GM19240 (cell line): ENCODE results near the gene KIAA1217.

Experiments used
- DNase-seq: peaks from one replicate; pipeline ENCODE4 v3.0.0; 2011; ENCODE audit warnings: low spot score; ENCODE audit not compliant: insufficient read length

Gene KIAA1217, protein sequence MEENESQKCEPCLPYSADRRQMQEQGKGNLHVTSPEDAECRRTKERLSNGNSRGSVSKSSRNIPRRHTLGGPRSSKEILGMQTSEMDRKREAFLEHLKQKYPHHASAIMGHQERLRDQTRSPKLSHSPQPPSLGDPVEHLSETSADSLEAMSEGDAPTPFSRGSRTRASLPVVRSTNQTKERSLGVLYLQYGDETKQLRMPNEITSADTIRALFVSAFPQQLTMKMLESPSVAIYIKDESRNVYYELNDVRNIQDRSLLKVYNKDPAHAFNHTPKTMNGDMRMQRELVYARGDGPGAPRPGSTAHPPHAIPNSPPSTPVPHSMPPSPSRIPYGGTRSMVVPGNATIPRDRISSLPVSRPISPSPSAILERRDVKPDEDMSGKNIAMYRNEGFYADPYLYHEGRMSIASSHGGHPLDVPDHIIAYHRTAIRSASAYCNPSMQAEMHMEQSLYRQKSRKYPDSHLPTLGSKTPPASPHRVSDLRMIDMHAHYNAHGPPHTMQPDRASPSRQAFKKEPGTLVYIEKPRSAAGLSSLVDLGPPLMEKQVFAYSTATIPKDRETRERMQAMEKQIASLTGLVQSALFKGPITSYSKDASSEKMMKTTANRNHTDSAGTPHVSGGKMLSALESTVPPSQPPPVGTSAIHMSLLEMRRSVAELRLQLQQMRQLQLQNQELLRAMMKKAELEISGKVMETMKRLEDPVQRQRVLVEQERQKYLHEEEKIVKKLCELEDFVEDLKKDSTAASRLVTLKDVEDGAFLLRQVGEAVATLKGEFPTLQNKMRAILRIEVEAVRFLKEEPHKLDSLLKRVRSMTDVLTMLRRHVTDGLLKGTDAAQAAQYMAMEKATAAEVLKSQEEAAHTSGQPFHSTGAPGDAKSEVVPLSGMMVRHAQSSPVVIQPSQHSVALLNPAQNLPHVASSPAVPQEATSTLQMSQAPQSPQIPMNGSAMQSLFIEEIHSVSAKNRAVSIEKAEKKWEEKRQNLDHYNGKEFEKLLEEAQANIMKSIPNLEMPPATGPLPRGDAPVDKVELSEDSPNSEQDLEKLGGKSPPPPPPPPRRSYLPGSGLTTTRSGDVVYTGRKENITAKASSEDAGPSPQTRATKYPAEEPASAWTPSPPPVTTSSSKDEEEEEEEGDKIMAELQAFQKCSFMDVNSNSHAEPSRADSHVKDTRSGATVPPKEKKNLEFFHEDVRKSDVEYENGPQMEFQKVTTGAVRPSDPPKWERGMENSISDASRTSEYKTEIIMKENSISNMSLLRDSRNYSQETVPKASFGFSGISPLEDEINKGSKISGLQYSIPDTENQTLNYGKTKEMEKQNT (N-terminal part only)

DNA sequence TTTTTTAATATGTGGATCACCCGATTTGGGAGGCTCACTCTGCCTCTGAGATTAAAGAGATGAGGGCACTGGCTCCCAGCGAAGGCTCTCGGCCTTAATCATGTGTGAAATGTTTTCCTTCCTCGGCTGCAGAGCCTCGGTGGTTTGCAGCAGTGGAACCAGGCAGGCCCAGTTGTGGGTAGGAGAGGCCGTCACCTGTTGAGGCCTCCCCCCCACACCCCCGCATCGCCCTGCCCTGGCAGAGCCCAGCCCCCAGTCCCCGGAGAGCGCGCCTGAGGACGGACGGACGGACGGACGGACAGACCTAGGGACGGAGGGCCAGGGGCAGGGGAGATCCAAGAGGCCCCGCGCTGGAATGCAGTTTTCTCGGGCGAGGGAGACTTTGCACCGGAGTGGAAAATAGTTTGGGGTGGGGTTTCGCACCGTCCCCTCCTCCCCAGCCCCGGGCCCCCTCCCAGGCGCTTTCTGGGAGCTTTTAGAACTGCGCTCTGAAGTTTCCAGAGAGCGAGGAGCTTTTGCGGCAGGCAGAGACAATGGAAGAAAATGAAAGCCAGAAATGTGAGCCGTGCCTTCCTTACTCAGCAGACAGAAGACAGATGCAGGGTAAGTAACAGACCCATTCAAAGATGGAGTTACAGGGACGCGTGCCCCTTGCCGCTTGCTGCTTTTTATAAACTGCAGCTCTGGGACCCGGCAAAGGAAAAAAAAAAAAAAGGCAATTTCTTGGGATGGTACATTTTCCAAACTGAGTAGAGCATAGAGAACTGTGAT lies at the start of gene KIAA1217:
TSS of gene KIAA1217 (plus strand) at position 478 of the 771 bp plus-strand sequence. CDS start at position 534, 56 bp downstream.
- DNase-seq = no peak

DNA sequence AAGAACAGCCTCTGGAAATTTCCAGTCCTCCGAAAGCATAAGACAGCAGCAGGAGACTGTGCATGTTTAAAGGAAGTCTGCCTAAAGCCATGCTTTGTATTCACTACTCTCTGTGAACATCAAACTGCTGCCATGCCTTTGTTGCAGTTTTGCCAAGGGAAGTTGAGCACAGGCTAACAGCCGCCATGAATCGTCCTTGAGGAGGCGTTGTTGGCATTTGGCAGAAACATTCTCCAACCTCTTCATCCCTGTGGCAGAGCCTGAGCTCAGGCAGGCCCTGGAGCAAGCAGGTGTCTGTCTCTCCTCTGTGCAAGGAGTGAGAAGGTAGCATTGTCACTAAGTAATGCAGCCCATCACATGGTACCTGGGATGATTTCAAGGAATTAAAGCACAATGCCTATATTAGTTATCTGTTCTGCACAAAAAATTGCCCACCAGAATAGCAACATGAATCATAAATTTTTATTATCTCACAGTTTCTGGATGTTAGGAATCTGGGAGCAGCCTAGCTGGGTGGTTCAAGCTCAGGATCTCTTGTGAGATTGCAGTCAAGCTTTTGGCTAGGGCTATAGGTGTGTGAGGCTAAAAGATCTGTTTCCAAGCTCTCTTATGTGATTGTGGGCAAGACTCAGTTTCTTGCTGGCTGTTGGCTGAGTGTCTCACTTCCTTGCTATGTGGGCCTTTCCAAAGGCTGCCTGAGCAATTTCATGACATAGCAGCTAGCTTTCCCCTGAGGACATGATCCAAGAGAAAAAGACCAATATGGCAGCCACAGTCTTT lies 46.5 kb upstream of the KIAA1217 start:
- DNase-seq = no peak

DNA sequence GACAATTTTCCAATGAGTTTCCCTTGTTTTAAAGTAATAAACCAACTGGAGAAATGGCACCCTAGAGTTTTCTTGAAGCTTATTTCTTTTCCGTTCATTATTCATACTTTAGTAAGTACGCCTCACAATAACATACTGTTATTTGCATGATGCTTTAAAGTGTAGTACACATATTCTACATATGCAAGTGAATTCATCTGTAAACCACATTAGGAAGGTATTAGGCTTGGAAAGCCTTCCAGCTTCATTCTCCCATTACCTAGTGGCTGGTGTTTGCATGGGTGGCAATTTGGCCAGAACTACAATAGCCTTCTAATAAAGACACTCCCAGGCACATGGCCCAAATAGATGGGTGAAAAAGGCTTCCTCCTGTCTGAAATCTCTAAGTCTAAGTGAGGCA lies 45.5 kb upstream of the KIAA1217 start:
- no peak for DNase-seq

DNA sequence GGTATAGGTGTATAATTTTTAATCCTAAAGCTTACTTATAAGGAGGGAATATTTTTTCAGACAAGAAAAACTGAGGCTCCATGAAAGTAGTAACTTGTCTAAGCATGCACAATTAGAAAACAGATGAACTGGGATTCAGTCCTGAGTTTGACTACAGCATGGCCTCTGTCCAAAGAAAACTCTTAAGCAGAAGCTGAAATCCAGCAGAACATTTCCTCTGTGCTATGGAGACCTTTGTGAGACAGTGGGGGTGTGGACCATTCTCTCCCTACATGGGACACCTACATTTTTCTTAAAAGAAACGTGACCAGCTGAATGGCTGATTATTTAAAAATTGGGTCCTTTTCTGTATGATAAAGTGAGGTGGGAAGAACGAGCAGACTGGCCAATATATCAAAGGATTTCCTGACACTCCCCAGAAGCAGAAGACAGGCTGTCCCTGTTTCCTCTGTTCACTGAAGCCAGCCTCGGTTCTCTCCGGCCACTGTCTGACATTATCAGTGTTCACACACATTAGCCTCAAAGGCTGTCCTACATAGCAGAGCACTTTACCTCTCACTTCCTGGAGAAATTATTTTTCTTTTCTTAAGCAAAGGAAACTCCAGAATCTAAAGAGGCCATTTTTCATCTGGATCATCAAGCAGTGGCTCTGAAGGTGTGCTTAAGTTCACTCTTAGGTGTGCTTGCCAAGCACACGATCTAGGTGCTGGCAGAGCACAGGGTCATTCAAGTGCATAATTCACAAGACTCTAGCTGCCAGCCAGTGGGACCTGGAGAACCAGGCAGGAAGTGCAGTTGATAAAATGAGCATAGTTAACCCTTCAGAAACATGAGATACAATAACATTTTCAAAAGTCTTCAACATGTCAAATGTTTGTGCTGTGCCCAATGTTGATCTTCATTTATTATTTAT lies 40.4 kb upstream of the KIAA1217 start:
- DNase-seq = no peak

DNA sequence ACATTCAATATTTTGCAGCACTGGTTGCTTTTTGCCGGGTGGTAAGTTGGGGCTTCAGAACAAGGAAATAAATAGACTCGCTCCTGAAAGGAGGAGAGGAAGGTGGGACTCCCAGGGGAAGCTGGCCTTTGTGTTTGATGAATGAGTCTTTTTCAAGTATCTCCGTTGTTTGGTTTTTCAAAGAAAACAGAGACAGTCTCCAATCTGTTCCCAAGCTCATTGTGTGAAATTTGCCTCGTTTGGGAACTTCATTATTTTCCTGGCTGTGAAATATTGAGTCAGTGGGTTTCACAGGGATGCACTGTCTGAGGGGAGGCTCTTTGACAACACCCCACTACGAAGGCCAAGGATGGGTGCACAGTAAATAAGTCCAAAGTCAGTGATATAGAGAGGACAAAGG lies 38.7 kb upstream of the KIAA1217 start:
- DNase-seq = no peak

DNA sequence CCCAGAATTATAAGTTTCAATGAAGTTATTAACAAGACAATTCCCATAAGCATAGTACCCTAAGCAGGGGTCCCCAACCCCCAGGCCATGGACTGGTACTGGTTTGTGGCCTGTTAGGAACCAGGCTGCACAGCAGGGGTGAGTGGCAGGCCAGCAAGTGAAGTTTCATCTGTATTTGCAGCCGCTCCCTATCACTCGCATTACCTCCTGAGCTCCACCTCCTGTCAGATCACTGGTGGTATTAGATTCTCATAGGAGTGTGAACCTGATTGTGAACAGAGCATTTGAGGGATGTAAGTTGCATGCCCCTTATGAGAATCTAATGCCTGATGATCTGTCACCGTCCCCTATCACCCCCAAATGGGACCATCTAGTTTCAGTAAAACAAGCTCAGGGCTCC lies 36.0 kb upstream of the KIAA1217 start:
- no peak for DNase-seq

DNA sequence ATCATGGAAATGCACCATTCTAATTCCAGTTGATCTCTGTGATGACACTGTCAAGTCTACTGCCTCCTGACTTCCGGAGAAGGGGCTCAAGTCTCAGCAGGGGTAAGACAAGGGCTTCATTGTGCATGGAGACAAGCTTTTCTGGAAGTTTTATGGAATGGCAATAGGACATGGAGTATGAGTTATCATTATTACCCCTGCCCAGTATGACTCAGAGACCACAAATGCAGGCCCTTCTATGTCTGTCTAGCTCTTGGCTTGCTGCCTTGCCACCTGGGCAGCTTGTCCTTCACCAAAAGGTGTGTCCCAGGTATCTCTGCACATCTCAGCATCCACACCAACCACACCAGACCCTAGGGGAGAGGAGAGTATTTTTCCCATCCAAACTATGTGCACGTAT lies 34.9 kb upstream of the KIAA1217 start:
- no peak for DNase-seq

DNA sequence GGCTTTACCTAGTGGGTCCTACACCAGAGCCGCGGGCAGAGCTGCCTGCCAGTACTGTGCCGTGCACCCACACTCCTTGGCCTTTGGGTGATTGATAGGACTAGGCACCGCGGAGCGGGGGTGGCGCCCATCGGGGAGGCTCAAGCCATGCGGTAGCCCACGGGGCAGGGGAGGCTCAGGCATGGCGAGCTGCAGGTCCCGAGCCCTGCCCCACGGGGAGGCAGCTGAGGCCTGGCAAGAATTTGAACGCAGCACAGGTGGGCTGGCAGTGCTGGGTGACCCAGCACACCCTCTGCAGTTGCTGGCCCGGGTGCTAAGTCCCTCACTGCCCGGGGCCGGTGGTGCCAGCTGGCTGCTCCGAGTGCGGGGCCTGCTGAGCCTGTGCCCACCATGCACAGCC lies 32.3 kb upstream of the KIAA1217 start:
- no peak for DNase-seq

DNA sequence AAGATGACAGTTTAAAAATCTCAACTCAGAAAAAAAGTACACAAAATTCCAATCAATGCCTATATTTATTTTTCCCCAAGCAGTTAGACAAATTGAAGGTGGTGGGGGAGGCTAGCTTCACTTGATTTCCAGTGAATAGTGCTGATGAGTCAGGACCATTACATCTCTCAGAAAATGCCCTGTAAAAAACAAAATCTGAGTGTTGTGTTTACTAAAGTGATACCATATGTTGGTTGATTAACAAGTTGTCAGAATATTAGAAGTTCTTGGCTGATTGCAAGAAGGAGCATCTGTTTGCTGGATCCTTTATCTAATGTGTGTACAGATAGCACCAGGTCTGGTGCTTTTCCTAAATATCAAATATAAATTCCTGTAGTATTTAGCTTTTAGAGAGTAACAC lies 31.3 kb upstream of the KIAA1217 start:
- DNase-seq = no peak

DNA sequence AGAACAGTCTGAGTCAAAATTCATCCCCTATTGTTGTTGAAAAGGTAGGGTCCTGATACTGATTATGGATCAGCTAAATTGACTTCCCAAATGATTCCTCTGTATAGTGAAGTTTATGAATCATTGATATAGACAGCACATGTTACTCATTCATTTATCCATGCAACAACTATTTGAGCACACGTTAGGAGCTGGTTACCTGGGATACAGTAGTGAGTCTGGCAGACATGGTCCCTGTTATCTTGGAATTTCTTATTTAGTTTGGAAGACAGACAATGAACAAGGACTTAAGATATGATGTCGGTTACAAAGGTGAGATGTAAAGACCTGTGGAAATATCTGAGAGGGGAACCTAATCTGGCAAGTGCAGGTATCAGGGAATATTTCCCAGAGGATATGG lies 28.0 kb upstream of the KIAA1217 start:
- DNase-seq = no peak

DNA sequence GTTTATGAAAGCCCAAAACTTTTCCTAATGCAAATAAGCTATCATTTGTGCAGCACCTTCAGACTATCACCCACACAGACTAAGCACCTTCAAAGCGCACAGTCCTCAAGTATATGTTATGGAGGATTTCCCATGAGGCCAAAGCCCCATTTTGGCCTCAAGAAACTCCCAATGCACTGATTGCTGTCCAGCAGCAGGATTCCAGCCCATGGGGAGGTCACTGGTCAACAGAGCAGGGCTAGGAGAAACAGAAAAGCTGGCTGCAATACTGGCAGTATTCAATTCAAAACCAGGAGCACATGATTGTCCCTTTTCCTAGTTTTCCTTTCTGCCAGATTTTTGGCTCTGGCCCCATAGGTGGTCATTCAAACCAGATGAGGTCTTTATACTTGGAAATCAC lies 24.5 kb upstream of the KIAA1217 start:
- no peak for DNase-seq

DNA sequence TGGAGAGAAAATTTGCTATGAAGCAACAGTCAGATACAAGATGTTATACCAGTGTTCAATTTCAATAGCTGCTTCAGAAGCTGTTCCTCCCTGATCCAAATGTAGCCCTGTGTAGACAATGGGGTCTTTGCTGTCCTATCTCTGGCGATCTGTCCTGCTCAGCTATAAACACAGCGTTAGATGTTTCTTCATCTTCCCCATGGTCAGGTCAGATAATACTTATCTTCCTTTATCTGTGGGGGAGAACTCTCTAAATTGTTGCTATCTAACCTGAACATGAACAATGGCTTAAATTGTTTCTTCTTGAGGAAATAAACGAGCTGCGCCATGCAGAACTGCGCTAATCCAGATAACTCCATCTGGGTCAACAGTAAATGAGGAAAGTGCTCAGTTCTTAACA lies 15.6 kb upstream of the KIAA1217 start:
- no peak for DNase-seq

DNA sequence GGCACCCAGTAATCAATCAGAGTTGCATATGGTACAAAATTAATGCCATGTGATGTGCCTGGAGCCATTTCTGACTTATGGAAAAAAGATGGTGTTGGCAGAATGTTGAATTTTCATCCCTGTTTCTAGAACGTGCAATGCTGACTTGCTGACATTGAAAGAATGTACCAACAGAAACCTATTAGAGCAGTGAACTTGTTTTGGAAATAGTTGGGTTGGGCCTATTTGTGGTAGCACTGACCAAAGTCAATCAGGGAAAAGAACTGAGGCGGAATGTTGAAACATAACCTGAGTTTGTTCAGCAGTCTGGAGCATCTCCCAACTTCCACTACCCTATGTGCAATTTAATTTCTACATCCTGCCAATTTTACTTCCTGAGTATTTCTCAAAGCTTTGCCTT lies 11.7 kb upstream of the KIAA1217 start:
- DNase-seq = no peak

DNA sequence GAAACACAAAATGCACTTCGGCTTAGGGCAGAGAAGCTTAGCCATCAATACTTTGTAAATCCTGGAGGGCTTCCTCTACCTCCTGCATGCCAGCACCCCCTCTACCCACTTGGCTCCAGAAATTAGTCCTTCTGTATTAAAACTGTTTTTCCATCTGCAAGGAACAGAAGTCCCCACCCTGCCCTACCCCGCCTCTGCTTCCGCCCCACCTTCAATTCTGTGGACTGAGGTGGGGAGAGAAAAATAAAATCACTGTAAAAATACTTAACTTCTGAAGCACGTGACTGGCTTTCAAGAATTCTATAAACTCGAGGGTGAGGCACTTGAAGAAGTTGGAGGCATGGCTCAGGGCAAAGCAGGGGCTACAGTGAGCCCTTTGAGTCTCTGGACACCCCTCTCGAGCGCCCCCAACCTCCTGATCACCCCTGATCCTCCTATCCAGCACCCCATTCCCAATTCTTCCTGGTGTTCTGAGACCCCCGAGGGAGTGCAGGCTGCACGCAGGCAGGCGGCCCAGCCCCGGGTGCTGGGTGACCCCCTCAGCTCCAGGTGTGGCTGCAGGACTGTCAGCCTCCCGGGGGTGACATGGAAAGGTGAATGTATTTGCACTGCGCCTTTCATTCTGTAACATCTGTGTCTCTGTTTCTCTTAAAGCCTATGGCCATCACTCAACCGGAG lies 7.3 kb upstream of the KIAA1217 start:
- DNase-seq = no peak

DNA sequence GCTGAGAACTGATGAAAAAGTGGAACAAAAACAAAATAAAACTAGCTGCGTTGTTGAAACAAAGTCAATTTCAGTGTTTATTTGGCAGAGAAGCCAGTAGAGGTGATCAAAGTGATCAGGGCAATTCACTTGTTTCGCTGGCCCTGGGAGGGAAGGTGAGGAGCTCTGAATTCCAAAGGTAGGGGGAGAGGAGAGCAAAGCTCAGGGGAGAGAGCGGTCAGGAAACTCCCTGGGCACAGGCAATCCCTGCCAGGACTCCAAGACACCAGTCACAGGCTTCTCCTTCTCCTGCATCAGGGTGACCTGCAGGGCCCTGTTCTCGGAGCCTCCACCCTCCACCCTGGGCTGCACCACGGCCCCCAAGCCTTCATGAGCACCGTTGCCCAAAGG lies 6.8 kb upstream of the KIAA1217 start:
- no peak for DNase-seq

DNA sequence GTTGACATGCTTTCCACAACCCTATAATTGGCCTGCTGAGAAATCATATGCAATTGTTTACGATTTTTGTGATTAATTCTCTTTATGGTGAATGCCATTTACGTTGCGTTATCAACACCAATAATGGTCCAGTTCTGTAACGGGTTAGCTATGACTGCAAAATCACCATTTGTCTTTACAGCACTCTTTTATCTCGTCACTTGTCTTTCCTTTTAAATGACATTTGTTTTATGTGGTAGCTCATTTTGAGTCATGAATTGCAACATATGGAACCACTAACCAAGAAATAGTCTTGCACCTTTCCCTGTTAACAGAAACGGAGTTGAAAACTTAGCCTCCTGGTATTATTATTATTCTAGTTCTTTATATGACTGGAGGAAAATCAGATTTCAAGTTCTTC lies 3.1 kb upstream of the KIAA1217 start:
- no peak for DNase-seq

DNA sequence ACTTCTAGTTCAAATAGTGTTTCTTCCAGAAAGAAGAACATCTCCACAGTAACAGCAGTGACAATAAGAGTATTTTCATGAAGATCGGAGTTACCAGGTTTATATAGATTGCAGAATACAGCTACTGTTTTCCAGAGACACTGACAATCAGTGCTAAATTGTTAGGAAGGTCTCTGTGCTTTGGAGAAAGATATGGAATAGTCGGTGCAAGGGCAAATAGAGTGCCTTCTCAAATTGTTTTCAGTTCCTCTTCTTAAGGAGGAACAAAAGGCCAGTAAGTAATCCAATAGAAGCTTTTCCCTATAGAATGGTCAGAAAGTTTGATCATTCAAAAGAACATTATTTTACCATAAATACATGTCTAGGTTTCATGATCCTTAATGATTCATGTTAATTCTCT lies 2.6 kb upstream of the KIAA1217 start:
- no peak for DNase-seq

DNA sequence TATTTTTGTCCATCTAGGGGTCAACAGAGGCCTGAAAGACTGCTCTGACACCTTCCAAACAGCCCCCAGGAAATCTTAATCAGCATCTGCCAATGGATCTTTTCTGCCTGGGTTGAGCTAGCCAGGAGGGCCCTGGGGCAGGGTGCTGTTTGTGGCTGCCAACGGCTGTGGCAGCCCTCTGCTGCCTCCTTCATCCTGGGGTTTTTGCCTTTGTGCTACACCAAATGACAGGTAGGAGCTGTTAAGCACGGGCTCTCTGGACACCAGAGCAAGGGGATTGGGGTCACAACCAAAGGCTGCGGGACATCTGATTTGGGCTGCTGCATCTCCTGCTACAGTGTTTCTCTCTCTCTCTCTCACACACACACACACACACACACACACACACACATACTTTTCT lies 2.0 kb upstream of the KIAA1217 start:
- no peak for DNase-seq

DNA sequence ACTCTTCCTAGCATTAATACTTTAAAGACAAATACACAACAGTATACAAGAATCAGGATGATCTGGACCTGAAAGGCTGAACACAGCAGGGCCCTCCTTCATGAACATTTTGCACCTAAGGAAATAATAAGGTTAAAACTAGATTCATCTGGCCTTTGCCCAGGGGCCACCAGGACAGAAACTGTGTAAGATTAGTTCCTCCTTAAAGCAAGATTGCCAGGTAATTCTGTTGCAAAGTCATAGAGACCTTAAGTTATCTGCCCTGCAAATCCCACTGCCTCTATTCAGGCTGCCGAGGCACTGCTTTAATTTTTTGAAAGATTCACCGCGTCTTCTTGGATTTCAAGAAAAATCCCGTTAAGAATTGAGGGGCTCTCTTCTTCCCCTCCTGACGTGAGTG lies 1.6 kb upstream of the KIAA1217 start:
- no peak for DNase-seq
